Ishikawa (cell line): ENCODE results near the gene KDM2B.

Experiments used
- CEBPB ChIP-seq: IDR thresholded peaks from 2 replicates; pipeline ENCODE4 v1.6.1; 2012
- CREB1 ChIP-seq: IDR thresholded peaks from 2 replicates; pipeline ENCODE4 v1.6.1; 2012; ENCODE audit warnings: low read depth
- EGR1 ChIP-seq: IDR thresholded peaks from 2 replicates; pipeline ENCODE4 v1.6.1; 2012
- FOXM1 ChIP-seq: IDR thresholded peaks from 2 replicates; pipeline ENCODE4 v1.6.1; 2012; ENCODE audit warnings: low read depth, borderline replicate concordance
- MAX ChIP-seq: IDR thresholded peaks from 2 replicates; pipeline ENCODE4 v1.6.1; 2012
- NFIC ChIP-seq: IDR thresholded peaks from 2 replicates; pipeline ENCODE4 v1.6.1; 2012
- RAD21 ChIP-seq: IDR thresholded peaks from 2 replicates; pipeline ENCODE4 v1.6.1; 2012; ENCODE audit warnings: low read depth
- REST ChIP-seq: IDR thresholded peaks from 2 replicates; pipeline ENCODE4 v1.6.1; 2012; ENCODE audit warnings: low read depth, mild to moderate bottlenecking
- TAF1 ChIP-seq: IDR thresholded peaks from 2 replicates; pipeline ENCODE4 v1.6.1; 2012; ENCODE audit warnings: low read depth, mild to moderate bottlenecking
- TEAD4 ChIP-seq: IDR thresholded peaks from 2 replicates; pipeline ENCODE4 v1.6.1; 2012
- USF1 ChIP-seq: IDR thresholded peaks from 2 replicates; pipeline ENCODE4 v1.6.1; 2012
- YY1 ChIP-seq: IDR thresholded peaks from 2 replicates; pipeline ENCODE4 v1.6.1; 2012; ENCODE audit warnings: low read depth
- ZBTB7A ChIP-seq: IDR thresholded peaks from 2 replicates; pipeline ENCODE4 v1.6.1; 2012; ENCODE audit warnings: low read depth

Gene KDM2B

GRCh38 chr12:121581686-121582429 is 1.0 kb upstream of the KDM2B start:
- TF ChIP-seq REST: no peak

DNA sequence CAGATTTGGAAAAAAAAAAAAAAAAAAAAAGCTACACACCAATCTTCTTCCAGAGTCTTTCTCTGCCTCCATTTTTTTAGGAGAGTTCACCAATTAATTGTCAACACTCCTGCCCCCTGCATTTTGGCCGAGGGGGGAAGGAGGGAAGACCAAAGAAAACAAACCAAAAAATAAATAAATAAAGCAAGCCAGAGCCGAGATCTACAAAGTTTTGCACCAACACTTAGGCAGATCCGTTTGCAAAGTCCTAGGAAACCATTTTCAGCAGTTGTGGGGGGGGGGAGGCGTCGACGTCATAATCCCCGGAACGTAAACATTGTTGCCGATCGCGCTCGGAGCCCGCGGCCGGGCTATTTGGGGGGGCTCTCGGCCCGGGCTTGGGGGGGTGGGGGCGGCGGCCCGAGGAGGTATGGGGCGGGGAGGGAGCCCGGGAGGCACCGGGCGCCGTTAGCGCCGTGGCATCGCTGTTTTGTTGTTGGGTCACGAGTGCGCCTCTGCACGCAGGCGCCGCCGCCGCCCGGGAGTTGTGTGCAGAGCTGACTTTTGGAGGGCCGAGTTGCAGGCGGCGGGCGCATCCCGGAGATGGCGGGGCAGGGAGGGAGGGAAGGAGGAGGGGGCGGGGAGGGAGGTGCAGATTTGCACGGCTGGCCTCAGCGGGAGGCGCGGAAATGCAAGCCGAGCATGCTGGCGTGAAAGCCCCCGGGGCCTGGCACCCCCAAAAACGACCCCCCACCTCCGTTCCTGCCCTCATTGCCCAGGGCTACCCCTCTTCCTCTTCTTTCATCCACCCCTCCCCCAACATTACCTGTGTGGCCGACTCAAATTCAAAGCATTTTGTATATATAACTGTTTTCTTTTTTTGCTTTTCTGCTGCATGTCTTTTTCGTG is 598 bp downstream of the KDM2B start:
- TF ChIP-seq ZBTB7A: peak; percentile 55; the same call in 1 of the 2 replicates
- TF ChIP-seq NFIC: no peak
- TF ChIP-seq USF1: peak; percentile 69
- TF ChIP-seq TAF1: peak; percentile 24; the same call in 1 of the 2 replicates
- TF ChIP-seq CEBPB: no peak
- TF ChIP-seq FOXM1: no peak
- peak; percentile 60; the same call in 1 of the 2 replicates for TF ChIP-seq CREB1
- TF ChIP-seq YY1: peak; percentile 67; the same call in 1 of the 2 replicates

- TF ChIP-seq ZBTB7A (peak; percentile 38; the same call in 1 of the 2 replicates), NFIC (no peak), TEAD4 (no peak), TAF1 (no peak), MAX (no peak), CEBPB (no peak)
Measured at GRCh38 chr12:121579190-121579791, 1.5 kb downstream of the KDM2B start.

DNA sequence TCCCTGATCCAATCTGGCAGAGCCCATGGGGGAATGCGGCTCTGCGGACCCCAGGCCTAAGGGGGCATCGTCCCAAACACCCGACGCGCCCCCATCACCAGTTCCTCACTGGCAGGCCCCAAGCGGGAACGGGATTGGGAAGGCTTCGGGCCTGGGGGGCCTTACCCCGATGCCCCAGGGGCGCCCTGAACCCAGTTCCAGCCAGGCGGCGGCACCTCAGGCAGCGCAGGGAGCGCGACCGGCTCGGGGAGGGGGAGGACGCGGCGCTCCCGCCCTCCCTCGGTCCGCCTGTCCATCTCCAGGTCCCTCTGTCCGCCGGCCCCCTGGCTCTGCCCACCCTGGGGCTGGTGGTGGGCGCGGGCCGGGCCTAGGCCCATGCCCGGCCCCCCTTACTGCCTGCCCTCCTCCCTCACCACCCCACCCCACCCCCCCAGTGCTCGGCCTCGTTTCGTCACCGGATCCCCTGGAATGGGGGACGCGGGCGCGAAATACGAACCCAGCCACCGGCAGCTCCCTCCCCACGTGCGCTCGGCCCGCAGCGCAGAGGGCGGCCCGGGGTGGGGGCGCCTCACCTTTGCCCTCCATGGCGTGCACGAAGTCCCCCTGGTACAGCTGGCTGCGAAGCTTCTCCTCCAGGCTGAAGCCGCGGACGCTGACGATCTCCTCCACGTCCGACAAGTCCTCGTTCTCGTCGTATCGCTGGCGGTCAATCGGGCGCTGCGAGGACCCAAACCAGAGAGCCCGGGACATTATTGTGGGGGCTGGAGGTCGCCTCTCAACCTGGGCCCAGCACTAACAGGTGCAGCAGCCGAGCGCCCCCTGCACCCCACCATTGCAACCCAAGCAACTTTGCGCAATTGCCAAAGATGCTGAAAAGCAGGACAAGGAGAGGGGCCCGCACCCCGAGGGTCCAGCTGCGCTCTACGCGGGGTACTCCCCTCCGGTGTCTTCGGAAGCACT is 2.3 kb downstream of the KDM2B start:
- no peak for TF ChIP-seq EGR1
- TF ChIP-seq RAD21: no peak

DNA sequence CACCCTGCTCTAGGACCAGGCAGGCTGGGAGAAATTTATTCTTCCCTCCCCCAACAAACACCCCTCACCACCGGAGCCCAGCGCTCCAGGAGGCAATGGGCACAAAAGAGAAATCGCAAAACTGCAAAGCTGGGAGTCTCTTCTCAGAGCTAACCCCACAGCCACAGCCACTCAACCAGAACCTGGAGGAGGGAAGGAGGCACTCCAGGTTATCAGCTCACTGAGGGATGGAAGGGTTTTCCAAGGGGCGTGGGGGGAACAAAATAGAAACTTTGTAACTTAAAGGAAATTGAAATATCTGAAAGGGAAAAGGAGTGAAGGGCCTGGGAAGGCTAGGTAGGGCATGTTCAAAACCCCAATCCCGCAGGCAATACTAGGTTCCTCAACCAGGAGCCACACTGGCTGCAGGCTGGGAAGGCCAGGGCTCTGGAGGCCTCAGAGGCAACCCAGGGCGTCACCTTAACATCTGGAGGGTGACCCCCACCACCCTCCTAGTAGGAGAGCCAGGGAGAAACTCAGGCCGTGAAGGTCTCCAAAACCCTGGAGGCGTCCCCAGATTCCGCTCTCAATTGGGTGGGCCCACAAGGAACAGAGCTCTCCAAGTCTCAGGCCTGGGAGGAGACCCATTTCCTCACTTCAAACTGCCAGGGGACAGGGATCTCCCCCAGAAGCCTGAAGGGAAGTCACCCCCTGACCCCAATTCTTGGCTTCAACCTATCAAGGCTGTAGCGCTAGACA is 3.2 kb downstream of the KDM2B start:
- TF ChIP-seq MAX (no peak), CEBPB (no peak), TEAD4 (no peak), ZBTB7A (no peak), REST (no peak)

- no peak for TF ChIP-seq ZBTB7A
- TF ChIP-seq REST: no peak
- no peak for TF ChIP-seq MAX
Measured at GRCh38 chr12:121576851-121577391, 3.9 kb downstream of the KDM2B start.
